SK-N-SH treated with all-trans-retinoic acid at 6 μM for 48 hours (cell line): ENCODE results near the gene APBB1IP.

ENCODE experiments used
- ARNTL ChIP-seq: fragments of 450-650 bp; formaldehyde crosslinking; IDR thresholded peaks from 2 replicates; pipeline ENCODE4 v1.5.0; 2020; ENCODE audit warnings: low read depth, mild to moderate bottlenecking, moderate library complexity, borderline replicate concordance
- BACH2 ChIP-seq: fragments of 250-450 bp; sonication (Bioruptor Pico); IDR thresholded peaks from 2 replicates; pipeline ENCODE4 v1.9.0; 2021; ENCODE audit warnings: mild to moderate bottlenecking, borderline replicate concordance
- CREB5 ChIP-seq: fragments of 250-450 bp; sonication (Bioruptor Pico); IDR thresholded peaks from 2 replicates; pipeline ENCODE4 v1.5.1; 2020; ENCODE audit warnings: low read depth, mild to moderate bottlenecking, moderate library complexity
- CSDC2 ChIP-seq: fragments of 250-450 bp; sonication (Bioruptor Pico); IDR thresholded peaks from 2 replicates; pipeline ENCODE4 v1.5.0; 2020; ENCODE audit warnings: mild to moderate bottlenecking, moderate library complexity
- CSRNP3 ChIP-seq: fragments of 250-450 bp; sonication (Bioruptor Pico); IDR thresholded peaks from 2 replicates; pipeline ENCODE4 v1.5.1; 2021; ENCODE audit warnings: mild to moderate bottlenecking, moderate library complexity
- OSR1 ChIP-seq: fragments of 250-450 bp; sonication (Bioruptor Pico); IDR thresholded peaks from 2 replicates; pipeline ENCODE4 v1.8.0; 2022; ENCODE audit warnings: moderate library complexity, mild to moderate bottlenecking, inconsistent platforms
- PATZ1 ChIP-seq: fragments of 250-450 bp; sonication (Bioruptor Pico); IDR thresholded peaks from 2 replicates; pipeline ENCODE4 v1.8.0; 2020; ENCODE audit warnings: mild to moderate bottlenecking, moderate library complexity, borderline replicate concordance
- PPARA ChIP-seq: fragments of 250-450 bp; sonication (Bioruptor Pico); IDR thresholded peaks from 2 replicates; pipeline ENCODE4 v1.5.0; 2020; ENCODE audit warnings: mild to moderate bottlenecking, borderline replicate concordance
- RARB ChIP-seq: fragments of 250-450 bp; sonication (Bioruptor Pico); IDR thresholded peaks from 2 replicates; pipeline ENCODE4 v1.8.0; 2021; ENCODE audit warnings: mild to moderate bottlenecking, moderate library complexity
- ZFP3 ChIP-seq: fragments of 250-450 bp; sonication (Bioruptor Pico); IDR thresholded peaks from 2 replicates; pipeline ENCODE4 v1.5.0; 2020; ENCODE audit warnings: mild to moderate bottlenecking, moderate library complexity
- ZFP30 ChIP-seq: fragments of 450-650 bp; formaldehyde crosslinking; IDR thresholded peaks from 2 replicates; pipeline ENCODE4 v1.5.0; 2022; ENCODE audit warnings: mild to moderate bottlenecking, moderate library complexity

- no peak for TF ChIP-seq ZFP30 (CRISPR knock-in tag)
- TF ChIP-seq ZFP3 (CRISPR knock-in tag) = no peak
- no peak for TF ChIP-seq CSRNP3 (CRISPR knock-in tag)
- no peak for TF ChIP-seq CREB5
- no peak for TF ChIP-seq PATZ1
- no peak for TF ChIP-seq PPARA
- no peak for TF ChIP-seq CSDC2 (CRISPR knock-in tag)
- no peak for TF ChIP-seq OSR1 (CRISPR knock-in tag)
- no peak for TF ChIP-seq BACH2 (CRISPR knock-in tag)
- TF ChIP-seq ARNTL (CRISPR knock-in tag) = no peak
- TF ChIP-seq RARB (CRISPR knock-in tag) = no peak
Observed at GRCh38 chr10:26489081-26489480, 50.9 kb downstream of the APBB1IP start.
